Effector CD8-positive, alpha-beta T cell (primary cell): Measurements from ENCODE around the gene EXOC3L2.
"Not testable (repeated sequence)": the region's sequence is repeated elsewhere in the genome, so short reads cannot be mapped to it uniquely, and the experiment has no call there.

Experiments used
- DNase-seq: peaks from one replicate; lab custom pipeline; 2025; lab: John Stamatoyannopoulos, UW
- total RNA-seq, 4 experiments: gene quantifications; one replicate each; lab custom pipeline; 2026; lab: John Stamatoyannopoulos, UW

Gene EXOC3L2
- 0 to 0.09 (median 0) reads per million in 4 experiments for total RNA-seq

DNA sequence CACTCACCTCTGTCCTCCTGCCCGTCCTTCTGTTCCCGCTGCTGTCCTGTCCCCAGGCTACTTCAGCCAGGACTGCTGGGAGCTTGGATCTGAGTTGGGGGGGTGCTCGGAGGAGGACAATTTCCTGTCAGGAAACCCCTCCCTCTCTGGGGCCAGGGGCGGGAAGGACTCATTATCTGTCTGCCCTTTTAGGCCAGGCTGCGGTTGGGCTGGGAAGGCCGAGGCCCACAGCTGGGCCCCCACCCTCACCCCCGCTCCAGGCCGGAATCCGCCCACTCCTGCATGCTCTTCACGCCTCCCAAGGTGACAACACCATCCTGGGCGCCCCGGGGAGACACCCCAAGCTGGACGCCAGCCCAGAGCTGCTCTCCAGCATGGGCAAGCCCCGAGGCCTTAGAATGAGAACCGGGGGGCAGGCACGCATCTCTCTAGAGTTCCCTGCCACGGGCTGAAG lies at the start of gene EXOC3L2:
Gene EXOC3L2, minus strand, starts transcription at position 74 of the 454 bp plus-strand sequence. CDS start 6,362 bp downstream, outside the sequence.
- no peak for DNase-seq

DNA sequence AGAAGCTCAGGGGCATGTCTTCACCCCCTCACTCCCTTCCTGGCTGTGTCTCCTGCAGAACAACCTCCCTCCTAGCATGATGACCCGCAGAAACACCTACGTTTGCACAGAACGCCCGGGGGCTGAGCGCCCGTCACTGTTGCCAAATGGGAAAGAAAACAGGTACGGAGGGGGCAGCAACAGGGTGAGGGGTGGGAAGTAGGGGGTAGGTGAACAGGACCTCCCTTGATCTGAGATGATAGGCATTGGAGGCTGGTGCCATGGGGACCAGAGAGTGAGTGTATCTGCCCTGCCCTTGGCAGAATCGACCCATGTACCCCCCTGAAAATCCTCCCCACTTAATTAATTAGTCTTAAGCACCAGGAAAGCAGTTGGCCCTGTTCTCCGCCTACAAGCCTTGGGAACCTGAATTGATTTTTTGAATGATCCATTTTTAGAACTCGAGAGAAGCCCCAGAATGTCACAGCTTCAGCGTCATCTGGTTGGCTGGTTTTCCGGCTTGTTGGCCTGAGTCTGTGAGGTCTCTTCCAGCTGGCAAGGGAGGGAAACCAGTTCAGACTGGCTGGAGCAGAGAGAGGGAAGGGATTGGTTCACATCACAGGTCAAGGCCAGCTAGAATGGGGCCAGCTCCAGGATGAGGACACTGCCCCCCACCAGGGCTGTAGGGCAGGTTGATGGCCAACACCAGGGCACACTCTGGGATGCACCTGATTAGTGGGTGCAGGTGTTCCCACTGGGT lies 49.3 kb upstream of the EXOC3L2 start:
- DNase-seq = no peak

DNA sequence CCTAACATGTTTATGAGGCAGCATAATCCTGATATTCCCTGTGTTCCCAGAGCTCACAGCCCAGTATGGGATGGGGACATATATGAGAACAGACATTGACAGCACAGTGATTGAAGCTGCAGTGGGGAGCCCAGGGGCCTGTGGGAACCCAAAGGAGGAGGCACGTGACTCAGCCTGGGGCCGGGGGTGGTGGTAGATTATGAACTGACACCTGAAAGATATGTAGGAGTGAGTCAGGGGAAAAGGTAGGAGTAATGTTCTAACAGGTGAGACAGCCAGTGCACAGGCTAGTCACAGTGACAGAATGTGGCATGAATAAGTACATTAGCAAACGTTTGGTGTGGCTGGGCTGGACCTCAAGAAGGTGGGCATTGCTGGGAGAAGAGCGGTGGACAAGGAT lies 48.5 kb upstream of the EXOC3L2 start:
- no peak for DNase-seq

DNA sequence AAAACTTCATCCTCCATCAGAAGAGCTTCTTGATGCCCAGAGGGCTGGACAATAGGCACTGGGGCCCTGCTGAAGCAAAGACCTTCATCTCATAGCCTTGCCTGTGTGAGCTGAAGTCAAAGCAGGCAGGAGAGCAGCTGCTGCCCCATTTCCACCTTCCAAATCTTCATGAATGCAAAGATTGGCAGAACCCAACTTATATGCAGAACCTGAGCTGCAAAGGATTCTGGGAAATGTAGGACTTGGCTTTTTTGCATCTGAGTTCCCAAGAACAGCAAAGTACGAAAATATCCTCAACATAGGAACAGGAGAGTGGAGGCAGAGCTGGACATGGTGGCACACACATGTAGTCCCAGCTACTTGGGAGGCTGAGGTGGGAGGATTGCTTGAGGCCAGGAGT lies 46.6 kb upstream of the EXOC3L2 start:
- DNase-seq = no peak

DNA sequence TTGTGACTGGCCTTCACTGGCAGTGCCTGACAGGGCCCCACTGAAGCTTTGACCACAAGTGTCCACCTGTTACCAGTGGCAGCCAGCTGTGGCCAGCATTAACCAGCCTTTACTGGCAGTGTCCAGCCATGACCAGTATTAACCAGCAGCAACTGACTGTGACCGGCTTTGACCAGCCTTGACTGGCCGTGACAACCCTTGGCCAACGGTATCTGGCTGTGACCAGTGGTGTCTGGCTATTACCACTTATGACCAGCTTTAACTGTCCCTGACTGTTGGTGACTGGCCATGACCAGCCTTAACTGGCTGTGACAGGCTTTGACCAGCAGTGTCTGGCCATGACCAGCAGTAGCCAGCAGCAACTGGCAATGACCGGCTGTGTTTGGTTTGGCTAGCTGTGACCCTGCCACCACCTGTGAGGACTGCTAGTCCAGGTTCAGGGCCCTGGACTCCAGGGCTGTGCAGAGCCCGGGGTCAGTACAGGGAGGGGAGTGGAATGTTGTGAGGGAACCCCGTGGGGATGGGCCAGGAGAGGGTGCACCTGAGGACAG lies 45.2 kb upstream of the EXOC3L2 start:
- no peak for DNase-seq

DNA sequence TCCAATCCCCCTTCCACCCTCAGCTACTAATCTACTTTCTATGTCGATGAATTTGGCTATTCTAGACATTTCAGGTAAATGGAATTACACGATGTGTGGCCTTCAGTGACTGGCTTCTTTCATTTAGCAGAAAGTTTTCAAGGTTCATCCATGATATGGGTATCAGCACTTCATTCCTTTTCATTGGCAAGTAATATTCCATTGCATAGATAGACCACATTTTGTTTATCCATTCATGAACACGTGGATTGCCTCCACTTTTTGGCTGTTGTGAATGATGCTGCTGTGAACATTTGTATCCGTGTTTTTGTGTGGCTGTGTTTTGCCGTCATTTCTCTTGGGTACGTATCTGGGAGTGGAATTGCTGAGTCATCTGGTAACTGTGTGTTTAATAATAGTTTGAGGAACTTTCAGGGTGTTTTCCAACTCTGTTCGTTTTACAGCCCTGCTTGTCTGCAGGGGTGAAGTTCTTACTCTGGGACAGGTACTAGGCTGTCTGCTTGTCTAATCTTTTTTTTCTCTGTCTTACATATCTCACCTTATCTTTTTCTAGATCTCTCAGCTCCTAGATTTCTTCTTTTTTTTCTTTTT lies 38.3 kb upstream of the EXOC3L2 start:
- no peak for DNase-seq

DNA sequence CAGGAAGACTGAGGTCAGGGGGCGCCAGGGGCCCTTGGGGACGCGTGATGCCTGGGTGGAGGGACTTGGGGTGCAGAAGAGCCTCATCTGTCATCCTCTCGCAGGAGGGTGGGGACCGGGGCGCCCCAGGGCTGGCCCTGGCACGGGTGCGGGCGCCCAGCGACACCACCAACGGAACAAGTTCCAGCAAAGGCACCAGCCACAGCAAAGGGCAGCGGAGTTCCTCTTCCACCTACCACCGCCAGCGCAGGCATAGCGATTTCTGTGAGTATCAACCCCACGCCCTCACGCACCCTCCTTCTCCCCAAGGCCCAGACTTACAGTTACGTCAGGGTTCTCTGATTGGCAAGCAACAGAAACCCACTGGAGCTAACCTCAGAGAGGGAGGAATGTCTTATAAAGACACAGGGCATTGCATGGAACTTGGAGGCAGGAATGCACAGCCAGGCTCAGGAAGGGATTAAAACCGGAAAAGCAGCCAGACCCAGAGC lies 35.3 kb upstream of the EXOC3L2 start:
- DNase-seq = no peak

DNA sequence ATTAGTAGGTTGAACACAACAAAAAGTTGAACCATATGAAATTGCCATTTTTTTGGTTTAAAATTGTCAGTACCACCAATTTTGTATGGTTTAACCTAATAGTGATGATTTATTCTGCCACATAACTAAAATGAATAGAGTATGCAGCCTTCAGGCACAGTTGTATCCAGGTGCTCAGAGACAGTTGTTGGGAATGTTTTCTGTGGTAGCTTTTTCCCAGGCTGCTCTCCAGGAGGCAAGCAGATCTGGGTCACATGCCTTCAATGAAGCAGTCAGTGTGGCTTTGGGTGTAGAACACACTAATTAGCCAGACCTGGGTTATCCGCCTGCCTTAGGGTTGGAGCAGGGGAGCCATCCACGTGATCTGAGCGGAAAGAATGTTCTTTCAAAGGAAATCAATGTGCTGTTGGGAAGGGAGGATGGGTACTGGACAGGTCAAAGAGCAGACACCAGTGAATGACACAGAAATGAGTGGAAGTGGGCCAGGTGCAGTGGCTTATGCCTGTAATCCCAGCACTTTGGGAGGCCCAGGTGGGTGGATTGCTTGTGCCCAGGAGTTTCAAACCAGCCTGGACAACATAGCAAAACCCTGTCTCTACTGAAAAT lies 34.5 kb upstream of the EXOC3L2 start:
- DNase-seq = no peak

DNA sequence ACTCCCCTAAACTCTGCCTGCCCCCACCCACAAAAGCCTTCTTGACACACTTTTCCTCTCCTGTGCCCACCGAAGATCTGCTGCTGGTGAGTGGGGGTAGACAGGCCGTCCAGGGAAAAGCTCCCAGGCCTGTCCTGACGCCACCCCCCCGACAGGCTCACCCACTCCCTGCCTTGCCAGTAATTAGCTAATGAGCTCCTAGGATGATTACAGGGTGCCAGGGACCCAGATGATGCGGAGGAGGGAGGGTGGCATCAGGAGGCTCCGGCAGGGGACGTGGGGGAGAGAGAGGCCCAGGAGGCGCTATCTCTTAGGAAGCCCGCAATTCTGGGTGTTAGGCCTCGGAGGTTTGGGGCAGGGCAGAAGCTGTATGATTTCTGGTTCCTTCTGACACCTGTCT lies 32.9 kb upstream of the EXOC3L2 start:
- DNase-seq = no peak

DNA sequence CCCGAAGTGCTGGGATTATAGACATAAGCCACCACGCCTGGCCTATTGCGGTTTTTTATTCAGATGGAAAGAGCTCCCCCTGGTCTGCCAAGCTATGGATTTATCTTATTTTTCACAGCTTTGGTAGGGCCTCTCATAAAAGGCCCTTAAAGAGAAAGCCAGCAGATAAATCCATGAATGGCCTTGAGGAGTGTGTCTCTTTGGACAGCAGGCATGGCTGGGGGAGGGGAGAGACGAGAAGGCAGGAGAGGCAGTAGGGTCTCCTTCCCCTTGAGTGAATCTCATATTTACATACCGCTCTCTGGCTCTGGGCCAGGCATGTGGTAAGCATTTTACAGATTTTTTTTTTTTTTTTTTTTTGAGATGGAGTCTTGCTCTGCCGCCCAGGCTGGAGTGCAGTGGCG lies 31.1 kb upstream of the EXOC3L2 start:
- no peak for DNase-seq

DNA sequence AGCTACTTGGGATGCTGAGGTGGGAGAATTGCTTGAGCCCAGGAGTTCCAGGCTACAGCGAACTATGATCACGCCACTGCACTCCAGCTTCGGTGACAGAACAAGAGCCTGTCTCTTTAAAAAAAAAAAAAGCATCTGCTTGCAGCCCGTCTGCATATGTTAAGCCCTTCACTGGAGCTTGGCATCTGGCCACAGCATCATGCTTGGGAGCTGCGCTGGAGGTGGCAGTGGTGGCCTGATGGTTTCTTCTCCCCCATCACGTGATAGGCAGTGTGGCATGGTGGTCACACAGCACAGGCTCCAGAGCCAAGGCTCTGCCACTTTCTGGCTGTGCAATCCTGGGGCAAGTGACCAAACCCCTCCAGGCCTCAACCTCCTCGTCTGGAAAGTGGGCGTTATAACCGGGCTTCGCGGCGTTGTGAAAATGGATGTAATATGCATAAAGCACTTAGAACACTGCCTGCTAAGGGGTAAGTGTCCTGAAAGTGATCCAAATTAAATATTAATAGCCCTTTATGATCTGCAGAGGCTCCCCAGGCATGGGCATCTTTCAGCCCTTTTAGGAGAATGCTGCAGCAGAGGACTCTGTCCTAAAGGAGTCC lies 30.3 kb upstream of the EXOC3L2 start:
- DNase-seq = no peak

DNA sequence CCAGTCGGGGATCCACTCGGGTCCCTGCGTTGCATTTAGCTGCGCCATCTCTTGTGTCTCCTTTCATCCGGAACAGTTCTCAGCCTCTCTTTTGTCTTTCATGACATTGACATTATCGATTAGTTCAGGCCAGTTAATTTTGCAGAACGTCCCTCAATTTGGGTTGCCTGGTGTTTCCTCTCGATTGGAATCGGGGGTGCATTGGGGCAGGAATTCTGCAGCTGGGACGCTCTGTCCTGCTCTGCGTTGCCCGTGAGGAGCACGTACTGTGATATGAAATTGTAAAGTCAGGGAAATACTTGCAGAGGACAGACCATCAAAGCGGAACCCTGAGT lies 28.3 kb upstream of the EXOC3L2 start:
- no peak for DNase-seq

DNA sequence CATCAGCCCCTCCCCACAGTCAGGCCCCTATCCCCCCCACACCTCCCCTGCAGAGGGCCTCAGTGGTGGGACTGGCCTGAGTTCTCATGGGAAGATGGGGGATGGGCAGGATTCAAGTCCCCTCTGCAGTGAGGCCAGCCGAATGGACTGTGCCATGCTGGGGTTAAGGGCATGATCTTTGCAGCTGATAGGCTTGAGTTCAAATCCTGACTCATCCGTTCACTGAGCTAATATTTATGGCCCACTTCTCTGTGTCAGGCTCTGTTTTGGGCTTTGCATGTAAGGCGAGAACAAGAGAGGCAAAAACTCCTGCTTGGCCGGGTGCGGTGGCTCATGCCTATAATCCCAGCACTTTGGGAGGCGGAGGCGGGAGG lies 26.5 kb upstream of the EXOC3L2 start:
- no peak for DNase-seq

DNA sequence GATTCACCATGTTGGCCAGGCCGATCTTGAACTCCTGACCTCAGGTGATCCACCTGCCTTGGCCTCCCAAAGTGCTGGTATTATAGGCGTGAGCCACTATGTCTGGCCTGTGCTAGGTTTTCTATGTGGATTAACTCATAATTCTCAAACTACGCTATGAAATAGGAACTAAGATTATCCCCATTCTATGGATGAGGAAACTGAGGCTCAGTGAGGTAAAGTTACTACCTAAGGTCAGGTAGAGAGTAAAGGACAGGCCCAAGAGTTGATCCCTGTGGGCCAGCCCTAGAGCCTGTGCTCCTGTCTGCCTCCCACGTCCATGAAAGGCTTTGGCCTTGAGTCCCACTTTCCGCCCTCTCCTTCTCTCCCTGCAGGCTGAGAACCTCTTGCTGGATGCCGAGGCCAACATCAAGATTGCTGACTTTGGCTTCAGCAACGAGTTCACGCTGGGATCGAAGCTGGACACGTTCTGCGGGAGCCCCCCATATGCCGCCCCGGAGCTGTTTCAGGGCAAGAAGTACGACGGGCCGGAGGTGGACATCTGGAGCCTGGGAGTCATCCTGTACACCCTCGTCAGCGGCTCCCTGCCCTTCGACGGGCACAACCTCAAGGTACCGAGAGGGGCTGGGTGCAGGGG lies 26.0 kb upstream of the EXOC3L2 start:
- DNase-seq = no peak

DNA sequence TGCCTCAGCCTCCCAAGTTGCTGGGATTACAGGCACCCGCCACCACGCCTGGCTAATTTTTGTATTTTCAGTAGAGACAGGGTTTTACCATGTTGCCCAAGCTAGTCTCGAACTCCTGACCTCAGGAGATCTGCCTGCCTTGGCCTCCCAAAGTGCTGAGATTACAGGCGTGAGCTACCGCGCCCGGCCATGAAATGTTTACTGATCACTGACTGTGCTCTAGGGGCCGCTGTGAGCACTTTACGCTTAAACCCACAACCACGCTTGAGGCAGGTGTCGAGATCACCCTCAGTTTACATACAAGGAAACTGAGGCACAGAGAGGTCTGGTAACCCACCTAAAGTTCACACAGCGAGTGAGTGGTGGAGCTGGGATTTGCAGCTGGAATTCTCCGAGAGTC lies 24.7 kb upstream of the EXOC3L2 start:
- not testable (repeated sequence) for DNase-seq

DNA sequence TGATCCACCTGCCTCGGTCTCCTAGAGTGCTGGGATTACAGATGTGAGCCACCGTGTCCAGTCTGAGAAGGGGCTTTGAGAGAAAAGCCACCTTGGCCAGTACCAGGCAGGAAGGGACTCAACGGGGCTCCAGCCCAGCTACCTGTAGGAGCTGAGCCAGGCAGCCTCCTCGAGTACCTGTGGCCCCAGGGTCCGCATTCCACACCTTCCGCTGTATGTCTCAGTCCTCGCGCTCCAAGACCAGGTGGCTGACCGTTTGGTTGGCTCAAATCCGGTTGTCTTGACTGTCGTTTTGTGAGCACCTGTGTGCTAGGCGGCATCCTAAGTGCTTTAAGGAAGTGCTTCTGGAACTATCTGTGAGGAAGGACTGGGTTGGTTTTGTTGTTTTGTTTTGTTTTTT lies 22.1 kb upstream of the EXOC3L2 start:
- DNase-seq = no peak

DNA sequence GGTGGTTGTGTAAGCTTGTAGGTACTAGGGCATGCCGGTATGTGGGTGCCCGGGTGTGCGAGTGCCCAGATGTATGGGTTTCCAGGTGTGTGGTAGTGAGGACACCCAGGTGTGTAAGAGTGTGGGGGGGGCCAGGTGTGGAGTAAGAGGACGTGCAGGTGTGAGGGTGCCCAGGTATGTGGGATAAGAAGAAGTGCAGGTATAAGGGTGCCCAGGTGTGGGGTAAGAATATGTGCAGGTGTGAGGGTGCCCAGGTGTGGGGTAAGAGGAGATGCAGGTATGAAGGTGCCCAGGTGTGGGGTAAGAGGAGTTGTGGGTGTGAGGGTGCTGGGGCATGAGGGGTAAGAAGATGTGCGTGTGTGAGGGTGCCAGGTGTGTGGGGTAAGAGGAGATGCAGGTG lies 20.2 kb upstream of the EXOC3L2 start:
- DNase-seq = no peak

DNA sequence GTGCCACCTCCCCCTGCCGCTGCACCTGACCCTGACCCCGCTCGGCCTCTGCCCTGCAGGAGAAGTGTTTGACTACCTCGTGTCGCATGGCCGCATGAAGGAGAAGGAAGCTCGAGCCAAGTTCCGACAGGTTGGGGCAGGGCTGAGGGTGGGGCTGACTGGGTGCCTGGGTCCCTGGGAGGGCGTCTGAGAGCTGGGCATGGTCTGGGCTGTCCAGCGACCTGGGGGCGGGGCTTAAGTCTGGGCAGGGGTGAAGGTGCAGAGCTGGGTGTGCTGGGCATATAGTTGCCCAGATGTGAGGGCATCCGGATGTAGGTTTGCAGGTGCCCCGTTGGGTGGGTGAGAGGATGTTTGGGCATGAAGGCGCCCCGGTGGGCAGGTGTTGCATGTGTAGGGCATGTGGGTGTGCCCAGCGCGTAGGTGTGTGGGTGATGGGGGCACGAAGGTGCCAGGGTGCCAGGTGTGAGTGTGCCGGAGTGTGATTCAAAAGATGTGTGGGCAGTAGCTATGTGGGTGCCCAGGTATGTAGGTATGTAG lies 19.6 kb upstream of the EXOC3L2 start:
- DNase-seq = no peak

DNA sequence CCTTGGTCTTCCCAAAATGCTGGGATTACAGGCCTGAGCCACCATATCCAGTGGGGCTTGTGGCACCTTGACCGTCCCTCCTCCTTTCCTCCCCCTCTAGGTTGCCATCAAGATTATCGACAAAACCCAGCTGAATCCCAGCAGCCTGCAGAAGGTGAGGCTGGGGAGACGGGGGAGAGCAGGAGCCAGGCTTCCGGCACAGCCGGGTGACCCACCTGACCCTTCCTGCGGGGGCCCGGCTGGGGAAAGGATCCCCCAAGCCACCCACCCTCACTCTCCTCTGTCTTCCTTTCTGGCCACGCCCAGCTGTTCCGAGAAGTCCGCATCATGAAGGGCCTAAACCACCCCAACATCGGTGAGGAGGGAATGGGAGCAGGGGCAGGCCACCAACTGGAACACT lies 17.8 kb upstream of the EXOC3L2 start:
- no peak for DNase-seq

DNA sequence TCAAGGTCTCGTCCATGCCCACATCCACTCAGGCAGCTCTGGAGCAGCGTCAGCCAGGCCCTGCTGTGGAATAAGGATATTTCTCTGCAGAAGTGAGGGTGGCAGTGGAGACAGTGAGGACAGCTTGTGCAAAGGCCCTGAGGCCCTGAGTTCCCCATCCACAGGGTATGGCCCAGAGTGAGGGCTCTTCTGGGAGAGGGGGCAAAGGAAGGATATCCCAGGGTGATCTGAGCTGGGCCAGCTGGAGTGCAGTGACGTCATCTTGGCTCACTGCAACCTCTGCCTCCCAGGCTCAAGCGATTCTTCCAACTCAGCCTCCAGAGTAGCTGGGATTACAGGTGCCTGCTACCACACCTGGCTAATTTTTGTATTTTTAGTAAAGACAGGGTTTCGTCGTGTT lies 17.4 kb upstream of the EXOC3L2 start:
- DNase-seq = no peak

DNA sequence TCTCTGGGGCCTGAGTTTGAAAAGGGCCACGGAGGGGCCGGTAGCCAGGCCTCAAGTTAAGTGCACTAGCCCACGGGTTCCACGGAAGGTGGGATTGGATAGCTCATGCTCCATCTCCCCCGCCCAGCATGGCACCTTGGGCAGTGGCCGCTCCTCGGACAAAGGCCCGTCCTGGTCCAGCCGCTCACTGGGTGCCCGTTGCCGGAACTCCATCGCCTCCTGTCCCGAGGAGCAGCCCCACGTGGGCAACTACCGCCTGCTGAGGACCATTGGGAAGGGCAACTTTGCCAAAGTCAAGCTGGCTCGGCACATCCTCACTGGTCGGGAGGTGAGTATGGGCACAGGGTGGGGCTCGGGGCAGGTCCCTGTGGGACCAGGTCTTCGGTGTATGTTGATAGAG lies 13.7 kb upstream of the EXOC3L2 start:
- no peak for DNase-seq

DNA sequence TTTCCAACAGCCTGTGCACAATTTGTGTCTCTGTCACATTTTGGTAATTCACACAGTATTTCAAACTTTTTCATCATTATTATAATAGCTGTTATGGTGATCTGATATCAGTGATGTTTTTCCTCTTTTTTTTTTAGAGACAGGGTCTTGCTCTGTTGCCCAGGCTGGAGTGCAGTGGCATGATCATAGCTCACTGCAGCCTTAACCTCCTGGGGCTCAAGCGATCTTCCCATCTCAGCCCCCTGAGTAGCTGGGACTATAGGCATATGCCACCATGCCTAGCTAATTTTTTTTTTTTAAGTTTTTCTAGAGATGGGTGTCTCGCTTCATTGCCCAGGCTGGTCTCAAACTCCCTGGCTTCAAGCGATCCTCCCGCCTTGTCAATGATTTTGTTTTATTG lies 11.6 kb upstream of the EXOC3L2 start:
- DNase-seq = no peak
